ENCODE measurements around the gene DOK3. TPM values are rescaled to one million over a fixed set of nuclear protein-coding genes. Genes with fewer than 3 reads are reported as not detected.

DOK3 gene
- total and polyA plus RNA-seq, 10 of the 15 experiments (the other 5 are each of a cell fraction or from before 2014, with no cell fraction given) = 6.6 to 107 (median 52.1) TPM

DNA sequence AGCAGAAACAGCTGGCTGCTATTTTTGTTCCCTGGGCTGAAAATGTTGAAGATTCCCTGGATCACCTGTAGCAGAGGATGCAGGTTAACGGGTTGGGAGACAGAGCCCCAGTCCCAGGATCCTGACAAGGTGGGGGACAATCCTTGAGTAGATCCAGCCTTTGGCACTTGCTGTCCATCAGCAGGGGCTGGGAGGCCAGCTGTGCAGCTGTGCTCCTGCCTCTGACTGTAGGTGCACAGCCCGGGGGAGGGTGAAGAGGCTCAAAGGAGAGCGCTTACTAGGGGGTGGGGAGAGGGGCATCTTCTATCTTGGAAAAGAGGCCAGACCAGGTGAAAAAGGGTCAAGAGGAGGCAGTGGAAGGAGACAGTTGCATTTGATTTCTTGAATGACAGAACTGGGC lies 10.6 kb upstream of the DOK3 start (continued):
- TF ChIP-seq, protein P1, sequence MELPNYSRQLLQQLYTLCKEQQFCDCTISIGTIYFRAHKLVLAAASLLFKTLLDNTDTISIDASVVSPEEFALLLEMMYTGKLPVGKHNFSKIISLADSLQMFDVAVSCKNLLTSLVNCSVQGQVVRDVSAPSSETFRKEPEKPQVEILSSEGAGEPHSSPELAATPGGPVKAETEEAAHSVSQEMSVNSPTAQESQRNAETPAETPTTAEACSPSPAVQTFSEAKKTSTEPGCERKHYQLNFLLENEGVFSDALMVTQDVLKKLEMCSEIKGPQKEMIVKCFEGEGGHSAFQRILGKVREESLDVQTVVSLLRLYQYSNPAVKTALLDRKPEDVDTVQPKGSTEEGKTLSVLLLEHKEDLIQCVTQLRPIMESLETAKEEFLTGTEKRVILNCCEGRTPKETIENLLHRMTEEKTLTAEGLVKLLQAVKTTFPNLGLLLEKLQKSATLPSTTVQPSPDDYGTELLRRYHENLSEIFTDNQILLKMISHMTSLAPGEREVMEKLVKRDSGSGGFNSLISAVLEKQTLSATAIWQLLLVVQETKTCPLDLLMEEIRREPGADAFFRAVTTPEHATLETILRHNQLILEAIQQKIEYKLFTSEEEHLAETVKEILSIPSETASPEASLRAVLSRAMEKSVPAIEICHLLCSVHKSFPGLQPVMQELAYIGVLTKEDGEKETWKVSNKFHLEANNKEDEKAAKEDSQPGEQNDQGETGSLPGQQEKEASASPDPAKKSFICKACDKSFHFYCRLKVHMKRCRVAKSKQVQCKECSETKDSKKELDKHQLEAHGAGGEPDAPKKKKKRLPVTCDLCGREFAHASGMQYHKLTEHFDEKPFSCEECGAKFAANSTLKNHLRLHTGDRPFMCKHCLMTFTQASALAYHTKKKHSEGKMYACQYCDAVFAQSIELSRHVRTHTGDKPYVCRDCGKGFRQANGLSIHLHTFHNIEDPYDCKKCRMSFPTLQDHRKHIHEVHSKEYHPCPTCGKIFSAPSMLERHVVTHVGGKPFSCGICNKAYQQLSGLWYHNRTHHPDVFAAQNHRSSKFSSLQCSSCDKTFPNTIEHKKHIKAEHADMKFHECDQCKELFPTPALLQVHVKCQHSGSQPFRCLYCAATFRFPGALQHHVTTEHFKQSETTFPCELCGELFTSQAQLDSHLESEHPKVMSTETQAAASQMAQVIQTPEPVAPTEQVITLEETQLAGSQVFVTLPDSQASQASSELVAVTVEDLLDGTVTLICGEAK (IDR thresholded peaks at IDR 0.05; ENCODE audit: borderline replicate concordance) = no peak
- TF ChIP-seq POU2F2 (IDR thresholded peaks at IDR 0.05; ENCODE audit: borderline replicate concordance, low read depth, low read length) = no peak
- no peak for TF ChIP-seq SPI1 (IDR thresholded peaks at IDR 0.05; ENCODE audit: borderline replicate concordance, insufficient read depth, low read depth, low read length)
- no peak for TF ChIP-seq NFIC (IDR thresholded peaks at IDR 0.05; ENCODE audit: low read depth, low read length)
- TF ChIP-seq MYC (IDR thresholded peaks at IDR 0.05; ENCODE audit: insufficient read depth, insufficient read length, insufficient replicate concordance, low read length, severe bottlenecking) = no peak
- TF ChIP-seq, protein P2, sequence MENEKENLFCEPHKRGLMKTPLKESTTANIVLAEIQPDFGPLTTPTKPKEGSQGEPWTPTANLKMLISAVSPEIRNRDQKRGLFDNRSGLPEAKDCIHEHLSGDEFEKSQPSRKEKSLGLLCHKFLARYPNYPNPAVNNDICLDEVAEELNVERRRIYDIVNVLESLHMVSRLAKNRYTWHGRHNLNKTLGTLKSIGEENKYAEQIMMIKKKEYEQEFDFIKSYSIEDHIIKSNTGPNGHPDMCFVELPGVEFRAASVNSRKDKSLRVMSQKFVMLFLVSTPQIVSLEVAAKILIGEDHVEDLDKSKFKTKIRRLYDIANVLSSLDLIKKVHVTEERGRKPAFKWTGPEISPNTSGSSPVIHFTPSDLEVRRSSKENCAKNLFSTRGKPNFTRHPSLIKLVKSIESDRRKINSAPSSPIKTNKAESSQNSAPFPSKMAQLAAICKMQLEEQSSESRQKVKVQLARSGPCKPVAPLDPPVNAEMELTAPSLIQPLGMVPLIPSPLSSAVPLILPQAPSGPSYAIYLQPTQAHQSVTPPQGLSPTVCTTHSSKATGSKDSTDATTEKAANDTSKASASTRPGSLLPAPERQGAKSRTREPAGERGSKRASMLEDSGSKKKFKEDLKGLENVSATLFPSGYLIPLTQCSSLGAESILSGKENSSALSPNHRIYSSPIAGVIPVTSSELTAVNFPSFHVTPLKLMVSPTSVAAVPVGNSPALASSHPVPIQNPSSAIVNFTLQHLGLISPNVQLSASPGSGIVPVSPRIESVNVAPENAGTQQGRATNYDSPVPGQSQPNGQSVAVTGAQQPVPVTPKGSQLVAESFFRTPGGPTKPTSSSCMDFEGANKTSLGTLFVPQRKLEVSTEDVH (IDR thresholded peaks at IDR 0.05; ENCODE audit: low read depth, partially characterized antibody) = no peak
- TF ChIP-seq NFYA (IDR thresholded peaks at IDR 0.05; ENCODE audit: borderline replicate concordance, low read depth, low read length) = no peak
- TF ChIP-seq SUPT20H (IDR thresholded peaks at IDR 0.05; ENCODE audit: borderline replicate concordance, control insufficient read depth, low read depth, low read length) = no peak
- TF ChIP-seq BMI1 (IDR thresholded peaks at IDR 0.05; ENCODE audit: borderline replicate concordance) = no peak
- no peak for TF ChIP-seq KDM1A (IDR thresholded peaks at IDR 0.05; ENCODE audit: borderline replicate concordance)

Measured in GM12878 (cell line).